ENCODE data around the gene EML6.

DNA sequence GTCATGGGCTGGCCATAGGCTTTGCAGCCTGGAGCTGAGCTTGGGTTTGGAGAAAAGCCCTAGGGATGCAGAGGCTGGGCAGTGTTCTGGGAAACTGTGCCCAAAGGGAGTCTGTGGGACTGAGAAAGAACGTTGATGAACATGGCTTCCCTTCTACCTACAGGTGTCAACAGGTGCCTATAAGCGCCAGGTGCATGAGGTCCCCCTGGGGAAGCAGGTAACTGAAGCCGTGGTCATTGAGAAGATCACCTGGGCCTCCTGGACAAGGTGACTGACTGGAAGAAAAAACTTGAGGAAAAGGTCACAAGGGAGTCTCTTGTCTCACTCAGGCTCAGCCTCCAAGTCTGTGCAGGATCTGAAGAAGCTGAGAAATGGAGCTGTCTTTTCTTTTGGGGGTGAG lies 243.4 kb downstream of the EML6 start:
- TF ChIP-seq POLR2A (IDR thresholded peaks at IDR 0.05; ENCODE audit: low read length) (no peak), GATA1 (IDR thresholded peaks at IDR 0.05; ENCODE audit: low read depth, low read length) (no peak)
